ENCODE measurements around the gene PER1.

PER1 gene, protein sequence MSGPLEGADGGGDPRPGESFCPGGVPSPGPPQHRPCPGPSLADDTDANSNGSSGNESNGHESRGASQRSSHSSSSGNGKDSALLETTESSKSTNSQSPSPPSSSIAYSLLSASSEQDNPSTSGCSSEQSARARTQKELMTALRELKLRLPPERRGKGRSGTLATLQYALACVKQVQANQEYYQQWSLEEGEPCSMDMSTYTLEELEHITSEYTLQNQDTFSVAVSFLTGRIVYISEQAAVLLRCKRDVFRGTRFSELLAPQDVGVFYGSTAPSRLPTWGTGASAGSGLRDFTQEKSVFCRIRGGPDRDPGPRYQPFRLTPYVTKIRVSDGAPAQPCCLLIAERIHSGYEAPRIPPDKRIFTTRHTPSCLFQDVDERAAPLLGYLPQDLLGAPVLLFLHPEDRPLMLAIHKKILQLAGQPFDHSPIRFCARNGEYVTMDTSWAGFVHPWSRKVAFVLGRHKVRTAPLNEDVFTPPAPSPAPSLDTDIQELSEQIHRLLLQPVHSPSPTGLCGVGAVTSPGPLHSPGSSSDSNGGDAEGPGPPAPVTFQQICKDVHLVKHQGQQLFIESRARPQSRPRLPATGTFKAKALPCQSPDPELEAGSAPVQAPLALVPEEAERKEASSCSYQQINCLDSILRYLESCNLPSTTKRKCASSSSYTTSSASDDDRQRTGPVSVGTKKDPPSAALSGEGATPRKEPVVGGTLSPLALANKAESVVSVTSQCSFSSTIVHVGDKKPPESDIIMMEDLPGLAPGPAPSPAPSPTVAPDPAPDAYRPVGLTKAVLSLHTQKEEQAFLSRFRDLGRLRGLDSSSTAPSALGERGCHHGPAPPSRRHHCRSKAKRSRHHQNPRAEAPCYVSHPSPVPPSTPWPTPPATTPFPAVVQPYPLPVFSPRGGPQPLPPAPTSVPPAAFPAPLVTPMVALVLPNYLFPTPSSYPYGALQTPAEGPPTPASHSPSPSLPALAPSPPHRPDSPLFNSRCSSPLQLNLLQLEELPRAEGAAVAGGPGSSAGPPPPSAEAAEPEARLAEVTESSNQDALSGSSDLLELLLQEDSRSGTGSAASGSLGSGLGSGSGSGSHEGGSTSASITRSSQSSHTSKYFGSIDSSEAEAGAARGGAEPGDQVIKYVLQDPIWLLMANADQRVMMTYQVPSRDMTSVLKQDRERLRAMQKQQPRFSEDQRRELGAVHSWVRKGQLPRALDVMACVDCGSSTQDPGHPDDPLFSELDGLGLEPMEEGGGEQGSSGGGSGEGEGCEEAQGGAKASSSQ (N-terminal part only)

DNA sequence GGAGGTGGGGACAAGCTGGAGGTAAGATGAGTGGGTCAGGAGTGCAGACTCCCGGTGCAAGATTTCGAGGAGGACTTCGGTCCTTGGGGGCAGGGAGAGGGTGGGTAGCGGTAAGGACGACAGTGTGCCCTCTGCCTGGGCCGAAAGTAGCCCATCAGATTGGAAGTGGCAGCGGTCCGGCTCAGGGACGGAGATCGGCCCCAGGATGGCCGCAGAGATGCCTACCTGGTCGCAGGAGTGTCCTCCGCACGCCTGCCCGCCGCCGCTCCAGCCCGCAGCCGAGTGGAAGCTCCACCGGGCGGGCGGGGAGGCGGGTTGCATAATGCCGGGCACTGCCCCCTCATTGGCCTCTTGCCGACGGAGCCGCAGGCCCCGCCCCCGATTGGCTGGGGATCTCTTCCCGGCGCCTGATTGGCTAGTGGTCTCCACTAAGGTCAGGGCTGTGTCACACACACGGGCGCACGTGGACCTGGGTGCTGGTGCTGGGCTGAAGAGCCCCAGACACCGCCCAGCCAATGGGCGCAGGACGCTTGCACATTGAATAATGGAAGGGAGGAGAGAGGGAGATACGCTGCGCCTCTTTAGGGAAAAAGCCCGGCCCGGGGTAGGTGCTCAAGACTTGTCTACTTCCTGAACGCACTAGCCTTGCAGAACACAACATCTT, at the start of gene PER1:
Gene PER1, minus strand, starts transcription at position 293 of the 664 bp plus-strand sequence. CDS start 1,698 bp downstream, outside the sequence.
- peak; percentile 65 to 81 for DNase-seq

DNA sequence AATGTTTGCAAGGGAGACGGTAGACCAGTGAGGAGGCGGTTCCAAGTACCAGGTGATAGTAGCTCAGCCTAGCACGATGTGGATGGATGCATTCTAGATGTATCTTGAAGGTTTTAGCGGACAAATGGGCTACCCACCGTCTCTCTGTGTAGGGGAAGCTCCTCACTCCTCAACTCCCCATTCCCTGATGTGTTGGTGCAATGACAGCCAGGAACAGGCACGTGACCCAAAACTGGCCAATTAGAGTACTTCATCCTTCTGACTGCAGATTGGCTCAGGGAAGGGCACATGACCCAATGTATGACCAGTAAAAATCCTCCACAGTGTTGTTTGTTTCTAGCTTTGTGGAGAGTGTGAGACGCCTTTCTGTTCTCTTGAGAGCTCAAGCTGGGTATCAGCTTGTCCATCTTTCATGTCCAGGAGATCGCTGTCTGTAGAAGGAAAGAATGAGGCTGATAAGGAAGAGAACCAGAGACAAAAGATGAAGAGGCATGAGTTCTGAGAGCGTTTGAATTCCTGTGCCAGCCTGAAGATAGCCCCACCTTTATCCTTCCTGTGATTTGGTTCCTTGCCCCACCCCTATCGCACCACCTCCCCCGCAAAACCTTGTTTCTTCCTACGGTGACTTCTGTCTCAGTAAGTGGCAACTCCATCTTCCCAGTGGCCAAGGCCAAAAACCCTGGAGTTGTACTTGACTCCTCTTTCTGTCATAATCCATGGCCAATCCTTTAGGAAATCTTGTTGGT, 40.0 kb upstream of the PER1 start:
- peak in 1 of 2 experiments; percentile 57 for DNase-seq

- DNase-seq: no peak
Measured at GRCh38 chr17:8190506-8190905, 38.3 kb upstream of the PER1 start.

- DNase-seq: peak; percentile 92 to 99
Measured at GRCh38 chr17:8189711-8190477, 37.7 kb upstream of the PER1 start, which contains the start of gene BORCS6. Gene BORCS6, minus strand, starts transcription at chr17:8190180. Its CDS starts 40 bp downstream, at chr17:8190140.

- no peak for DNase-seq
Measured at GRCh38 chr17:8189041-8189710, 37.0 kb upstream of the PER1 start.

DNA sequence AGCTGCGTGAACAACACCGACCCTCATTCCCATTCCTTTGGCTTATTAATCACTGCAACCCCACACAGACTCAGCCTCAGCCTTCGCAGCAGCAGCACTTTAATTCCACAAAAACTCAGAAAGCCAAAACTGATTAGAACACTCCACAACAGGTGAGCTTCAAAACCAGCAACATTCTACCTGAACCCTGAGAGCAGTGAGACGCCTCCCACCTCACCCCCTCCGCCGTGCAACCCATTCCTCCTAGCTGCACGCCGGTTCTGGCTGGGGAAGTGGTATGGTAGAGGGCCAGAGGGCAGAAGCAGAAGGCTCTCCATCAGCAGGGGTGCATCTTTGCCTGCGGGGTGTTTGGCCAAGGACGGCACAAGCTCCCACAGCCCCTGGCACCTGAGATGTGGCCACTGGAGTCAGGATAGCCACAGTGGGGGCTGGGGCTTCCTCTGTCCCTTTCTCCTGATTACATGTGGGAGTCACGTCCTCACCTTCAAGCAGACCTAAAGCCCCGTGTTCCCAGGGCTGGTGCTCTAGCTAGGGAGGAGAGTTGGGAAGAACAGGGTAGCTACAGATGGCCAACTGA, 36.1 kb upstream of the PER1 start:
- DNase-seq: no peak

DNA sequence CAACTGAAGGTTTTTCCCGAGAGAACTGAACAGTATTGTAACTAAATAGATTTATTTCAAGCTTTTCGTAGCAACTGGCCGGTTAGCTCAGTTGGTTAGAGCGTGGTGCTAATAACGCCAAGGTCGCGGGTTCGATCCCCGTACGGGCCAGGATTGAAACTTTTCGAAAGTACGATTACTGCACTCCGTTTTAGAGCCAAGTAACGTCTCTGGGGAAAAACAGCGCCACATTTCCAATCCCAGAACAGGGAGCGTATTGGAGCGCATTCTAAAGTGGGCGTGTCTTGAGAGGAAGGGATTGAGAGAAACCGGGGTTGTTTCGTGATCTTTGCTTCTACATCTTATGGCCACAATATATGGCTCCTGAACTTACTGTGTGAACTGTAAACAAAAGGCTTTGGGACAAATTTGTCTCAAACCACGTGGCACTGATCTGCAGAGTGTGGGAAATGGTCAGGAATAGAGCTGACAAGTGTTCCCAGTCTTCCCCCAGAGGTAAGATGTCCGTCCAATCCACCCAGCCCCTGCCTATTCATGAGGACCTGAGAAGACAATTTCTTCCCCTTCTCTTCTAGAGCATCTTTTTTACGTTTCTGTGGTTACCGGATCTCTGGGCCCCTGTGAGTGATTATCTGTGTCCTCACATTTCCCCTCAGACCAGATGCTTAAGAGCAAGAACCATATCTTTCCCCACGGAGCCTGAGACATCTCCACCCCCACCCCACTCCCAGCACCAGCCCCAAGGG, 35.5 kb upstream of the PER1 start:
- peak; percentile 99 to 100 for DNase-seq

DNA sequence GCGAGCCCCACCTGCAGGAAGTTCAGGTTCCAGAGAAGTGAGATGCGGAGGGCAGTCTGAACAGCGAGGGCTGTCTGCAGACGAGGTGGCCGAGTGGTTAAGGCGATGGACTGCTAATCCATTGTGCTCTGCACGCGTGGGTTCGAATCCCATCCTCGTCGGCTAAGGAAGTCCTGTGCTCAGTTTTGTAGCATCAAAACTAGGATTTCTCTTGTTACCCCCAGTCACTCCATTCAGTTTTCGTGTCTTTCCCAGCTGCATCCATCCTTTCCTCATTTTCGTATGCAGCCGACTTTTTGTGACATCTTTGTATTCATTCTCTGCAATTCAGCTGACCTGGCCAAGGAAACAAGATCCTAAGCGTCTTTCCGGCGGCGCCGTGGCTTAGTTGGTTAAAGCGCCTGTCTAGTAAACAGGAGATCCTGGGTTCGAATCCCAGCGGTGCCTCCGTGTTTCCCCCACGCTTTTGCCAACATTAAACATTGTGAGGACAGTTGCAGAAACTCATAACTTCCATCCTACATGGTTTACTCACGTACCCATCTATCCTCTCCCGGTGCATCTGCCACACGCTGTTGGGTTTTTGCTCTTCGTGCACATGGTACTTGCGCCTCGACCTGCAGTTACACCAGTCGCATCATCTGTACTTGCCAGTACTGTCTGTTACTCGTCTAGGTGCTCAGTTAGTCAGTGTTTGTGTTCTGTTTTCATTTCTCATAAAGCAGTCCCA, 34.7 kb upstream of the PER1 start:
- DNase-seq: peak; percentile 90 to 95

DNA sequence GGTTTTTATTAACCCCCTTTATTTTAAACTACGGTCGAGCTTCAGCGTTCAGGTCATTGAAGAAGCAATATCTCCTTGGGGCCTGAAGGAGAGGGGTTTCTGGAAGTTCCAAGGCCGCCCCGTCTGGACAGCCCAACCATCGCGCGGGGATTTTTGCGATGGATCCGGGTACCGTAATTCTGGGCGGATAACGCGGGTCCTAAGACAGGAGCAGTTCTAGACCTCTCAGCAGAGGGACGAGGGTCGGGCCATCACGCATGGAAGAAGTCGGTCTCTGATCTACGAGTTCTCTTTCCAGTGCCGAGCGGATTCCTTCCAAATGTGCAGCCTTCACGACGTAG, 34.2 kb upstream of the PER1 start:
- DNase-seq: no peak

DNA sequence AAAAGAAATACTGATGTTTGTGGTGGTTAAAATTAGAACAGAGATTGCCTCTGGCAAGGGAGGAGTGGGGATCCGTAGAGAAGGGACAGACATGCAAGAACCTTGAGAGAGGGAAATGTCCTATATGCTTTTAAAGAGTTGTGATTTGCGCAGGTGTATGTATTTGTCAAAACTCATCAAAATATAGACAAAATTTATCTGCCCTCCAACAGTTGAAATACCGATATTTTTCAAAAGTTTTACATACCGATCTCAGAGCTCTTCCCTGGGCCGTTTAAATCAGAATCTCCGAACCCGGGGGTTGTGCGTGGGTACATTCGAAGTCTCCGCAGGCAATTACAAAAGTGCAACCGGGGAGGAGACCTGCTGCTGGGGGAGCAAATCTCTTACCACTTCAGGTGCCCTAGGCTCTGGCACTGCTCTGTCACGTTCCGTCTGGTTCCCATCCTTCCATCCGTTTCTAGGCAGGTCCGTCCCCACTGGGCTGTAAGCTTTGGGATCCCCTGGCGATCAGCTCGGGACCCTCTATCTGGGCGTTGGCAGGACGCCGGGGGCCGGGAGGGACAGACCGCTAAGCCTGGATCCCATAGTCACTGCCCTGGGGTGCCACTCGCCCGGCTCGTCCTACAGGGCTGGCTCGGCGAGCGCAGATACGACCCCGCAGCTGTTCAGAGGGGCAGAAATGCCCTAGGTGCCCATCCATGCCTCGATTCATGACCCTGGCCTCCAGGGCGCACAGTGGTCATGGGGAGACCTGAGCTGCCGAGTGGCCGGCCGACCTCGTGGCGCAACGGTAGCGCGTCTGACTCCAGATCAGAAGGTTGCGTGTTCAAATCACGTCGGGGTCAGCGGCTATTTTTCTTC, 33.6 kb upstream of the PER1 start:
- peak; percentile 54 to 86 for DNase-seq

GRCh38 chr17:8176998-8177731, 25.0 kb upstream of the PER1 start:
- no peak for DNase-seq

- peak; percentile 84 to 86 for DNase-seq
Measured at GRCh38 chr17:8176197-8176940, 24.2 kb upstream of the PER1 start, which contains the start of gene TMEM107. Gene TMEM107, minus strand, starts transcription at chr17:8176380. Its CDS starts 94 bp downstream, at chr17:8176286.

- DNase-seq: no peak
Measured at GRCh38 chr17:8175795-8176196, 23.6 kb upstream of the PER1 start.

DNA sequence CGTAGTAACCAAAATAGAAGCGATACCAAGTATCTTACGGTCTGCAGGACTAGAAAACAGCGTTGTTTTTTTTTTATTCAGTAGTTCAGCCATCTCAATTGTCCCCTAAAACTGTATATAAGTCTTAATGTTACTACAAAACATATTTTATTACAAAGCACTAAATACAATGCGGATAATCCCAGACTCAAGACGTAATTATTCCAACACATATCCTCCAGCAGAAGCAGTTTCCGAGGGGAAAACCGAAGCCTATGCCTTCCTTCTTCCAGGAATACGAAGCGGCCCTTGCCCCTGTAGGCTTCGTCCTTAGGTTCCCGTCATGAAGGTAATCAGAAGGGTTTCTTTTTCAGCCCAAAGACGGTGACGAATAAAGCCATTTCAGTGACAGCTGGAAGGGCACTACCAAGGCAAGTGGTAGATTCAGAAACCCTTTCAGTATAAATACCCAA, 21.7 kb upstream of the PER1 start:
- no peak for DNase-seq

GRCh38 chr17:8173056-8173870, 21.1 kb upstream of the PER1 start:
- DNase-seq: peak; percentile 86 to 95
